Transverse colon (tissue), 4 donors: Measurements from ENCODE around the gene RNU11.

Experiments
- EP300 ChIP-seq: sonication (generic); formaldehyde crosslinking; IDR thresholded peaks from one replicate; pipeline ENCODE4 v1.6.1; 2017; ENCODE audit warnings: antibody characterized with exemption, low read depth
- POLR2A ChIP-seq: fragments of 450-650 bp; IDR thresholded peaks from one replicate; pipeline ENCODE4 v1.6.1; 2016; ENCODE audit warnings: antibody characterized with exemption, mild to moderate bottlenecking, moderate library complexity
- POLR2AphosphoS5 ChIP-seq, 3 donors: sonication (generic); formaldehyde crosslinking; IDR thresholded peaks; one replicate each; pipeline ENCODE4 v1.6.1; 2016; ENCODE audit warnings: antibody characterized with exemption in 3 of 3
- TF ChIP-seq, protein P1 (sequence below), 5 experiments: fragments of 200-600 bp in 3 of 5; fragments of 450-650 bp in 2 of 5; sonication (generic) in 3 of 5; IDR thresholded peaks; 1 replicate in 2 of 5; 2 replicates in 3 of 5; pipeline ENCODE4 v1.5.1; 2016 to 2017; ENCODE audit warnings: antibody characterized with exemption in 5 of 5, inconsistent platforms in 3 of 5, mild to moderate bottlenecking in 2 of 5, moderate library complexity in 1 of 5

- TF ChIP-seq EP300 (no peak), POLR2A (no peak), POLR2AphosphoS5 (IDR thresholded peaks at IDR 0.05) (no peak)
- TF ChIP-seq, protein P1, sequence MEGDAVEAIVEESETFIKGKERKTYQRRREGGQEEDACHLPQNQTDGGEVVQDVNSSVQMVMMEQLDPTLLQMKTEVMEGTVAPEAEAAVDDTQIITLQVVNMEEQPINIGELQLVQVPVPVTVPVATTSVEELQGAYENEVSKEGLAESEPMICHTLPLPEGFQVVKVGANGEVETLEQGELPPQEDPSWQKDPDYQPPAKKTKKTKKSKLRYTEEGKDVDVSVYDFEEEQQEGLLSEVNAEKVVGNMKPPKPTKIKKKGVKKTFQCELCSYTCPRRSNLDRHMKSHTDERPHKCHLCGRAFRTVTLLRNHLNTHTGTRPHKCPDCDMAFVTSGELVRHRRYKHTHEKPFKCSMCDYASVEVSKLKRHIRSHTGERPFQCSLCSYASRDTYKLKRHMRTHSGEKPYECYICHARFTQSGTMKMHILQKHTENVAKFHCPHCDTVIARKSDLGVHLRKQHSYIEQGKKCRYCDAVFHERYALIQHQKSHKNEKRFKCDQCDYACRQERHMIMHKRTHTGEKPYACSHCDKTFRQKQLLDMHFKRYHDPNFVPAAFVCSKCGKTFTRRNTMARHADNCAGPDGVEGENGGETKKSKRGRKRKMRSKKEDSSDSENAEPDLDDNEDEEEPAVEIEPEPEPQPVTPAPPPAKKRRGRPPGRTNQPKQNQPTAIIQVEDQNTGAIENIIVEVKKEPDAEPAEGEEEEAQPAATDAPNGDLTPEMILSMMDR (IDR thresholded peaks at IDR 0.05), result no peak
Observed at GRCh38 chr1:28604962-28605361, 43.4 kb upstream of the RNU11 start.
